Thoracic aorta (tissue), 2 donors: ENCODE data around the gene MYO3B. TPM values are rescaled to one million over a fixed set of nuclear protein-coding genes. Genes with fewer than 3 reads are reported as not detected.

Source experiments
- ATAC-seq: fragments of 150-250 bp; one replicate; pipeline ENCODE4 v1.8.0; 2017; ENCODE audit warnings: low read depth; ENCODE audit not compliant: insufficient number of reproducible peaks, low FRiP score
- DNase-seq: peaks from one replicate; pipeline ENCODE4 v3.0.0-alpha.2; 2020; ENCODE audit warnings: low spot score
- H3K27ac ChIP-seq, 2 donors: fragments of 200-600 bp; sonication (generic); 1 replicate in 1 of 2; 2 replicates in 1 of 2; pipeline ENCODE4 v1.5.1; 2016; ENCODE audit warnings: mild to moderate bottlenecking in 2 of 2, moderate library complexity in 2 of 2
- H3K27me3 ChIP-seq: fragments of 200-600 bp; sonication (generic); replicated peaks from 2 replicates; pipeline ENCODE4 v1.6.0; 2016; ENCODE audit warnings: mild to moderate bottlenecking; ENCODE audit not compliant: insufficient read depth
- H3K36me3 ChIP-seq: fragments of 200-600 bp; sonication (generic); one replicate; pipeline ENCODE4 v1.5.1; 2016
- H3K4me1 ChIP-seq, 2 donors: fragments of 200-600 bp; sonication (generic); 1 replicate in 1 of 2; 2 replicates in 1 of 2; pipeline versions ENCODE4 v1.5.1 to v1.6.0; 2016; ENCODE audit warnings: low read depth in 2 of 2, mild to moderate bottlenecking in 1 of 2; ENCODE audit not compliant: control insufficient read depth in 1 of 2
- H3K4me3 ChIP-seq: fragments of 200-600 bp; sonication (generic); 2 replicates; pipeline ENCODE4 v1.5.1; 2016; ENCODE audit warnings: mild to moderate bottlenecking
- H3K9me3 ChIP-seq: fragments of 200-600 bp; sonication (generic); 2 replicates; pipeline ENCODE4 v1.5.1; 2016
- total RNA-seq, 2 donors: library from RNA; depleted of rRNA; stranded (reverse); fragments of >200 nt; gene quantifications; one replicate each; pipeline versions ENCODE4 v1.1.0 to v1.2.3, GENCODE V29; 2016
- TF ChIP-seq, protein P1 (sequence below): fragments of 200-600 bp; sonication (generic); IDR thresholded peaks from one replicate; pipeline ENCODE4 v1.5.1; 2019; ENCODE audit warnings: antibody characterized with exemption

The MYO3B gene
- total RNA-seq, 2 donors from 2014 or later: not detected

DNA sequence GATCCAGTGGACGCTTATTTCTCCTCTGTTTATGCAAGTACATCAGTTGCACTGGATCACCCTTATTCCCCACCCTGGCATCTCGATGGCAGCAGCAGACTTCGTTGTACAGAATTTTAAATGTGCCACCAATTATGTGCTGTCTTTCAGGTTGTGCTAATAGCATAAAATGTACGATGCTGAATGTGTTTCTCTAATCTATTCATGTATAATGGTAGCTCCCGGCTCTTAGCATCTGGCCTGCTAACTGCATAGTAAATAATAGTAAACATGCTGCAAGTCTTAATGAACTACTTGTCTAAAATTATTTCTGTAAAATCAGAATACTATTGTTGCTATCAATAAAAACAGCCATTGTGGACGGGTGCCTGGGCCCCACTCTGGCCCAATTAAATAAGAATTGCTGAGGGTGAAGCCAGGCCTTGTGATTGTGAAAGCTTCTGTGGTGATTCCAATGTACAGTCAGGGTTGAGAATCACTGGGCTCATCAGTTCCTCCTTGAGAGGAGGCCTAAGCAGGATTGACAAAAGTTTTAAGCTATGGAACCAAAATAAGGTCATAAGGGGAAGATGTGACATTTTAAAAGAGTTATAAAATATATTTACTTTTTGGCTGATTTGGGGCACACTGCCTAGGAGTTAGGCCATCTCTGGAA lies 14.4 kb upstream of the MYO3B start:
- Histone ChIP-seq H3K27me3 (no peaks in the 10 kb centered on the region), H3K9me3 (no peaks in the 10 kb centered on the region), H3K36me3 (no peaks in the 10 kb centered on the region), H3K4me3 (no peak overlapping the region), H3K4me1 (peaks cover 0 to 13% of the 10 kb centered on the region in 2 donors), H3K27ac (no peak overlapping the region)
- TF ChIP-seq, protein P1, sequence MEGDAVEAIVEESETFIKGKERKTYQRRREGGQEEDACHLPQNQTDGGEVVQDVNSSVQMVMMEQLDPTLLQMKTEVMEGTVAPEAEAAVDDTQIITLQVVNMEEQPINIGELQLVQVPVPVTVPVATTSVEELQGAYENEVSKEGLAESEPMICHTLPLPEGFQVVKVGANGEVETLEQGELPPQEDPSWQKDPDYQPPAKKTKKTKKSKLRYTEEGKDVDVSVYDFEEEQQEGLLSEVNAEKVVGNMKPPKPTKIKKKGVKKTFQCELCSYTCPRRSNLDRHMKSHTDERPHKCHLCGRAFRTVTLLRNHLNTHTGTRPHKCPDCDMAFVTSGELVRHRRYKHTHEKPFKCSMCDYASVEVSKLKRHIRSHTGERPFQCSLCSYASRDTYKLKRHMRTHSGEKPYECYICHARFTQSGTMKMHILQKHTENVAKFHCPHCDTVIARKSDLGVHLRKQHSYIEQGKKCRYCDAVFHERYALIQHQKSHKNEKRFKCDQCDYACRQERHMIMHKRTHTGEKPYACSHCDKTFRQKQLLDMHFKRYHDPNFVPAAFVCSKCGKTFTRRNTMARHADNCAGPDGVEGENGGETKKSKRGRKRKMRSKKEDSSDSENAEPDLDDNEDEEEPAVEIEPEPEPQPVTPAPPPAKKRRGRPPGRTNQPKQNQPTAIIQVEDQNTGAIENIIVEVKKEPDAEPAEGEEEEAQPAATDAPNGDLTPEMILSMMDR: no peak
- ATAC-seq (no peak), DNase-seq (no peak)

DNA sequence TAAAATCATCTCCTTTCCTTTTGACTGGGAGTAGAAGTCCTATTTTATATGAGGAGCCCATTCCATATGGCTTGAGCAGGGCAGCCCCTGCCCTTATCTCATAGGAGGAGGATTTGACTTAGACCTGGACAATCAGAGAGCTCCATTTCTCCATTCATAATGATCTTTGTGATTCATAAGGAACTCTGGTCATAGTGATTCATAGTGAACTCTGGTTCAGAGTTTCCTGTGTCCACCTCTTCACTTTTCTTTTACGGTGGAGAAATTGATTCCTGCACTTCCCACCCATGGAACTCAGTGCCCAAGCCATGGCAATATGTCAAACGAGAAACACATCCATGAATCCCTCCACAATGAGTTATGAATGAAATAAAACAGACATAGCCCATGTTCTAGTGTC lies 12.8 kb upstream of the MYO3B start:
- TF ChIP-seq, protein P1: no peak
- Histone ChIP-seq H3K4me1 (peaks cover 0 to 13% of the 10 kb centered on the region in 2 donors), H3K27me3 (no peaks in the 10 kb centered on the region), H3K36me3 (no peaks in the 10 kb centered on the region), H3K4me3 (no peak overlapping the region), H3K27ac (no peak overlapping the region), H3K9me3 (no peaks in the 10 kb centered on the region)
- DNase-seq (no peak), ATAC-seq (no peak)

DNA sequence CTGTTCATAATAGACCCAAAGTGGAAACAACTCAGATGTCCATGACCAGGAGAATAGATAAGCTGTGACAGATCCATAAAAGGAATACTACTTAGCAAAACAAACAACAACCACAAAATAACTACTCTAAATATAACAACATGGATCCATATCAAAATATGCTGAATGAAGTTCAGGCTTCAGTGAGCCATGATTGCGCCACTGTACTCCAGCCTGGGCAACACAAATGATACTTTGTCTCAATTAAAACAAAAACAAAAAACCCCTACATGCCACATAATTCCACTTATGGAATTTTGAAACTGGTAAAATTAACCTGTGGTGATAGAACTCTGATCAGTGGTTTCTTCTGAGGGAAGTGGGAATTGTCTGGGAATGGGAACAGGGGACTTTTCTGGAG lies 11.2 kb upstream of the MYO3B start:
- ATAC-seq (no peak), DNase-seq (no peak)
- Histone ChIP-seq H3K4me3 (no peak overlapping the region), H3K36me3 (no peaks in the 10 kb centered on the region), H3K4me1 (peaks cover 0 to 8% of the 10 kb centered on the region in 2 donors), H3K9me3 (no peaks in the 10 kb centered on the region), H3K27me3 (no peaks in the 10 kb centered on the region), H3K27ac (no peak overlapping the region)
- TF ChIP-seq, protein P1: no peak

DNA sequence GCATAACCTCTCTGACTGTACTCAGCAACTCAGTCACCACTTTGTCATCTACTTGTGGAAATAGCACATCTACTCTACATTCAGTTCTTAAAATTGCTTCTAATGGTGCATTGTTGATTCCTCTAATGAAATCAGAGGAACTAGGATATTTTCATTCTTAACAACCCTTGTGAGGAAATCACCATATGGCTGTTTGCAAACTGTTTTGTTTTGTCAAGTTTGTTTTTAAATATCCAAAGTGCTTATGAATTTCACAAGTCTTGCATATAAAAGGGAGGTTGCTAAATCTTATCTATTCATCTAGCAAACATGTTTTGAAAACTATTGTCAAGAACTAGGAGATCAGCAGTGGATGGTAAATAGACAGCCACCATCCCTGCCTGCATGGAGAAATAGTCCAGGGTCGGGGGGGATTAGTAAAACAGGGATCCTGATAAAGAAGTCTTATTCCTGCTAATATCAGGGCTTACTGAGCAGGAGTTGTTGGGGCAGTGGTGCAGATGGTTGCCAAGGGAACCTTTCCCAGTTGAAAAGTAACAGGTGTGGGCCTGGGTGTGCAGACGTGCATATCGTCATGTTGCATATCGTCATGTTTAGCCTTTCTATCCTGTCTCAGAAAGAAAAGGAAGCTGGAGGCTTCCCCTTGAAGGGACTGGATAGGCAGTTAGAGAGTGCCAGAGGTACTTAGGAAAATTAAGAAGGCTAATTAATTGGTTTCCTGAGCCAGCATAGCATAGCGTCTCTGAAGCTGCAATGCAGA lies 7.5 kb upstream of the MYO3B start:
- H3K27me3 ChIP-seq: no peaks in the 10 kb centered on the region
- no peak for ATAC-seq
- no peak for DNase-seq
- no peaks in the 10 kb centered on the region for H3K9me3 ChIP-seq
- H3K27ac ChIP-seq: no peak overlapping the region
- peaks cover 0 to 8% of the 10 kb centered on the region in 2 donors for H3K4me1 ChIP-seq
- TF ChIP-seq, protein P1: no peak
- no peaks in the 10 kb centered on the region for H3K36me3 ChIP-seq
- H3K4me3 ChIP-seq: no peak overlapping the region

DNA sequence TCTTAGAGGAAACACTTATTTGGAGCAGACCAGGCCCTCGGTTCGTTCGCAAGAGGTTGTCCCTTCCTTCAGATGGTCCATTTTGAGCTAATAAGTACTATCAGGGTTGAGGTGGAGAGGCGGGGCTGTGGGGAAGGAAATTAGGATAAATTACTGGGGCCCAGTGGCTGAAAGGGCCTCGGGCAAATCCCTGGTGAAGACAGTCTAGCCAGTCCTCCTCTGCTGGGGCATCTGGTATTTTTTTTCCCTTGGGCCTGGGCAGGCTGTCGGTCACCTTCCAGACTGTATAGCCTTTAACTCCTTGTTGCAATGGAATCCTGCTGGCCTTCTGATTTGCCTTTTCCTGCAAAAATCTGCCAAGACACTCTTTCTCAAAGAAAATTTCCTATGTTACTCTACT lies 1.7 kb upstream of the MYO3B start:
- DNase-seq: no peak

More for the DNA sequence above, 1.7 kb upstream of the MYO3B start:
- TF ChIP-seq, protein P1: no peak
- H3K9me3 ChIP-seq: no peaks in the 10 kb centered on the region
- H3K36me3 ChIP-seq: no peaks in the 10 kb centered on the region
- no peak overlapping the region for H3K4me3 ChIP-seq
- H3K27me3 ChIP-seq: no peaks in the 10 kb centered on the region
- ATAC-seq: no peak
- H3K27ac ChIP-seq: no peak overlapping the region
- no peaks in the 10 kb centered on the region for H3K4me1 ChIP-seq
